Right lobe of liver (tissue), 6 donors: ENCODE measurements around the gene RBMS3. TPM values are rescaled to one million over a fixed set of nuclear protein-coding genes. Genes with fewer than 3 reads are reported as not detected.

ENCODE experiments used
- ATAC-seq, 4 donors: fragments of 200-7000 bp; cut with Tn5 transposase; one replicate each; pipeline ENCODE4 v1.9.1; 2020; ENCODE audit warnings: mild to moderate bottlenecking in 4 of 4, moderate library complexity in 4 of 4
- DNase-seq, 3 donors: peaks; one replicate each; pipeline ENCODE4 v3.0.0-alpha.2; 2020
- H3K27ac ChIP-seq, 3 donors: fragments of 200-600 bp; one replicate each; pipeline ENCODE4 v1.8.0; 2022
- H3K27me3 ChIP-seq, 2 donors: fragments of 200-600 bp; one replicate each; pipeline ENCODE4 v1.8.0; 2022
- H3K36me3 ChIP-seq, 4 donors: fragments of 200-600 bp; sonication (generic) in 1 of 4; one replicate each; pipeline versions ENCODE4 v1.5.1 to v1.8.0; 2017 to 2022; ENCODE audit warnings: control low read depth in 1 of 4
- H3K4me1 ChIP-seq, 4 donors: fragments of 200-600 bp; sonication (generic) in 1 of 4; one replicate each; pipeline versions ENCODE4 v1.5.1 to v1.8.0; 2017 to 2022; ENCODE audit warnings: control low read depth in 1 of 4
- H3K4me3 ChIP-seq, 3 donors: fragments of 200-600 bp; one replicate each; pipeline ENCODE4 v1.8.0; 2022
- H3K9me3 ChIP-seq, 4 donors: fragments of 200-600 bp; sonication (generic) in 1 of 4; one replicate each; pipeline versions ENCODE4 v1.5.1 to v1.8.0; 2017 to 2022; ENCODE audit warnings: control low read depth in 1 of 4
- POLR2A ChIP-seq: fragments of 450-650 bp; IDR thresholded peaks from one replicate; pipeline ENCODE4 v1.6.1; 2017; ENCODE audit warnings: antibody characterized with exemption, mild to moderate bottlenecking
- WGBS: methylation state at CpG from one replicate; pipeline ENCODE4 v1.1.6; 2018; ENCODE audit warnings: low coverage, low lambda C conversion rate; ENCODE audit not compliant: insufficient coverage; ENCODE audit errors: missing lambda C conversion rate; 5-methylcytosine and 5-hydroxymethylcytosine counted together
- intact Hi-C, 2 donors: fragments of 100-400 bp; cut with DNase I; formaldehyde crosslinking; loops; one replicate each; pipeline versions ENCODE4 v1.11.2 to v1.14.1; 2022
- total RNA-seq, 6 experiments: library from RNA; depleted of rRNA in 2 of 6; stranded (reverse); fragments of >200 nt in 2 of 6; fragmentation: NEBNext Ultra II Directional in 3 of 6; extraction: Animal tissue kit (Norgen Biotek cat#: 25700) in 3 of 6; gene quantifications; one replicate each; pipeline versions ENCODE4 v1.1.0 to v1.2.4, GENCODE V29; 2016 to 2023
- TF ChIP-seq, protein P1 (sequence below), 4 donors: fragments of 200-600 bp in 3 of 4; fragments of 450-650 bp in 1 of 4; IDR thresholded peaks; one replicate each; pipeline versions ENCODE4 v1.5.1 to v1.8.0; 2016 to 2022; ENCODE audit warnings: antibody characterized with exemption in 4 of 4, mild to moderate bottlenecking in 2 of 4
- donor health status: DM: no; HTN: yes; CAD: no.
- donor health status: DM: no; HTN: no; CAD: no.
- donor health status: DM: no; HTN: no; CAD: no.
- donor health status: DM: no; HTN: yes; CAD: no.
- donor health status: DM: no; HTN: yes; CAD: no.

The RBMS3 gene
- total RNA-seq, 6 experiments from 2014 or later: 6.3 to 11.5 (median 8.3) TPM

DNA sequence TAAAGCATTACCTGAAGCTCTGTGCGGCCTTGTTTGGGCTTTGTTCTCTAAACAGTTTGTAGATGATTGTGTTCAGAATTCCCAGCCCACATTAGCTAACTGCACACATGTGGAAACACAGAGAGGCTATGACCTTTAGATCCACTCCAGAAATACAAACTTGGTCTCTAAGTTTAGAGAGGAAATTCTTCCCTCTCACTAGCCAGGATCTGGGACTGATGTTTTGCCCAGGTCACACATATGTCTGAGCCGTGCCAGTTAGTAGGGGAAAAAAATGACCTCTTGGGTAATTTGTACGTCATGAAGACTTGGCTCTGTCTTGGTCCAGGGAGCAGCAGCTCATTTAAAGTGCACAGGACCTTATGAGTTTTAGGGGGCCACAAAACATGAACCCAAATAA is 223.1 kb downstream of the RBMS3 start:
- Histone ChIP-seq H3K9me3 (no peaks in the 10 kb centered on the region), H3K4me1 (peaks cover 0 to 5% (median 0%) of the 10 kb centered on the region in 4 donors), H3K27ac (peak overlapping the region in 1 of 3 donors; percentile 35), H3K27me3 (no peaks in the 10 kb centered on the region), H3K36me3 (no peaks in the 10 kb centered on the region), H3K4me3 (no peak overlapping the region)
- 41% methylated on average over 3 of the region's 3 CpGs for WGBS
- ATAC-seq: peak; percentile 51 to 95 (median 71)
- DNase-seq: peak in 1 of 3 donors; percentile 50
- intact Hi-C loops: no loop called here
- TF ChIP-seq, protein P1, sequence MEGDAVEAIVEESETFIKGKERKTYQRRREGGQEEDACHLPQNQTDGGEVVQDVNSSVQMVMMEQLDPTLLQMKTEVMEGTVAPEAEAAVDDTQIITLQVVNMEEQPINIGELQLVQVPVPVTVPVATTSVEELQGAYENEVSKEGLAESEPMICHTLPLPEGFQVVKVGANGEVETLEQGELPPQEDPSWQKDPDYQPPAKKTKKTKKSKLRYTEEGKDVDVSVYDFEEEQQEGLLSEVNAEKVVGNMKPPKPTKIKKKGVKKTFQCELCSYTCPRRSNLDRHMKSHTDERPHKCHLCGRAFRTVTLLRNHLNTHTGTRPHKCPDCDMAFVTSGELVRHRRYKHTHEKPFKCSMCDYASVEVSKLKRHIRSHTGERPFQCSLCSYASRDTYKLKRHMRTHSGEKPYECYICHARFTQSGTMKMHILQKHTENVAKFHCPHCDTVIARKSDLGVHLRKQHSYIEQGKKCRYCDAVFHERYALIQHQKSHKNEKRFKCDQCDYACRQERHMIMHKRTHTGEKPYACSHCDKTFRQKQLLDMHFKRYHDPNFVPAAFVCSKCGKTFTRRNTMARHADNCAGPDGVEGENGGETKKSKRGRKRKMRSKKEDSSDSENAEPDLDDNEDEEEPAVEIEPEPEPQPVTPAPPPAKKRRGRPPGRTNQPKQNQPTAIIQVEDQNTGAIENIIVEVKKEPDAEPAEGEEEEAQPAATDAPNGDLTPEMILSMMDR (IDR thresholded peaks at IDR 0.05): no peak
- no peak for TF ChIP-seq POLR2A

DNA sequence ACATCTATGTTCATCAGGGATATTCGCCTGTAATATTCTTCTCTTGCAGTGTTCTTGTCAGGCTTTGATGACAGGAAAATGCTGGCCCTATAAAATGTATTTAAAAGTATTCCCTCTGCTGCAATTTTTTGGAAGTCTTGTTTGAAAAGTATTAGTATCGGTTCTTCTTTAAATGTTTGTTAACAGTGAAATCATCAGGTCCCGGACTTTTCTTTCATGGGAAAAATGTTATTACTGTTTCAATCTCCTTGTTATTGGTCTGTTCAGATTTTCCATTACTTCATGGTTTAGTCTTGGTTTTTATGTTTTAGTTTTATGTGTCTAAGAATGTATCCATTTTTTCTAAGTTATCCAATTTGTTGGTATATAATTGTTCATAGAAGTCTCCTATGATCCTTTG is 225.6 kb downstream of the RBMS3 start:
- no peak for DNase-seq
- peaks cover 0 to 5% (median 0%) of the 10 kb centered on the region in 4 donors for H3K4me1 ChIP-seq
- TF ChIP-seq, protein P1 (IDR thresholded peaks at IDR 0.05): no peak
- no peak for TF ChIP-seq POLR2A
- 79% methylated on average over 3 of the region's 3 CpGs for WGBS
- H3K27me3 ChIP-seq: no peaks in the 10 kb centered on the region
- ATAC-seq: no peak
- H3K9me3 ChIP-seq: no peaks in the 10 kb centered on the region
- no peak overlapping the region for H3K4me3 ChIP-seq
- H3K36me3 ChIP-seq: no peaks in the 10 kb centered on the region
- no peak overlapping the region for H3K27ac ChIP-seq
- intact Hi-C loops: no loop called here

DNA sequence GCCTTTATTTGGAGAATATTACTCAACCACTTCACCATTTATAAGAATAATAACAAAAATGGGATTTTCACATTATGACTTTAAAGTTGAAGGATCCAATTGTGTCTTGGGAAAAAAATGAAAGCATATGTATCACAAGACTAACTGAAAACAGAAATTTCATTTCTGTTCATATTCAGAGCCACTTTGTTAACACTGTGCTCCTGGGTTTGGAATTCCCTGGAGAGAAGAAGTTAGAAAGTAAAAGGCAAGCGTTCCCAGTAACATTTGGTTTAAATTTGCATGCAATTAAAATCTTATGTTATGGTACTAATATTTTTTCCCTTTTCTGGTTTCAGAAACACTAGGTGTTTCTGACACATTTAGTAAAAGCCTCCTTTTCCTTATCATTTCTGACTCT is 230.8 kb downstream of the RBMS3 start:
- no peak for TF ChIP-seq POLR2A
- TF ChIP-seq, protein P1 (IDR thresholded peaks at IDR 0.05): no peak
- Histone ChIP-seq H3K27me3 (no peaks in the 10 kb centered on the region), H3K4me3 (no peak overlapping the region), H3K9me3 (no peaks in the 10 kb centered on the region), H3K27ac (no peak overlapping the region), H3K4me1 (peaks cover 0 to 17% (median 8%) of the 10 kb centered on the region in 4 donors), H3K36me3 (no peaks in the 10 kb centered on the region)
- DNase-seq: no peak
- intact Hi-C loops: no loop called here
- no peak for ATAC-seq
- 65% methylated on average over 1 of the region's 1 CpG for WGBS

DNA sequence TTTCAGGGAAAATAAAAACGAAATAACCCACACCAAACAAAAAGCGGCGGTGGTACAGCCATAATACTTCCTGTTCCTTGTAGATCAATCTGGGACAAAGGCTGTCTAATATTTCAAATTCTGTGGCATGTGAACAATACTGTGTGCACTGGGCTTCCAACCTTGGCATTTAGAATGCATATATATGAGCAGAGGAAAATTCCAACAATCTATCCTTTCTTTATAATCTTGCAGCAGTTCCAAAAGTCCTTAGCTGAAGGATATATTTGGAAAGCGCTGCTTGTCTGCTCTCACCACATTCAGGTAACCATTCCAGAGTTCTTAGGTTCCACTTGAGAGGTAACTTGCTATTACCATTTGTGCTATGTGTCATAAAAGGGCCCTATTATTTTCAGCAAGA is 231.8 kb downstream of the RBMS3 start:
- TF ChIP-seq POLR2A: no peak
- TF ChIP-seq, protein P1 (IDR thresholded peaks at IDR 0.05): no peak
- no peaks in the 10 kb centered on the region for H3K36me3 ChIP-seq
- 50% methylated on average over 4 of the region's 4 CpGs for WGBS
- H3K27ac ChIP-seq: peak overlapping the region in 1 of 3 donors; percentile 24
- peaks cover 0 to 17% (median 8%) of the 10 kb centered on the region in 4 donors for H3K4me1 ChIP-seq
- H3K9me3 ChIP-seq: no peaks in the 10 kb centered on the region
- intact Hi-C loops: no loop called here
- ATAC-seq (no peak), DNase-seq (no peak)
- H3K4me3 ChIP-seq: no peak overlapping the region
- no peaks in the 10 kb centered on the region for H3K27me3 ChIP-seq

DNA sequence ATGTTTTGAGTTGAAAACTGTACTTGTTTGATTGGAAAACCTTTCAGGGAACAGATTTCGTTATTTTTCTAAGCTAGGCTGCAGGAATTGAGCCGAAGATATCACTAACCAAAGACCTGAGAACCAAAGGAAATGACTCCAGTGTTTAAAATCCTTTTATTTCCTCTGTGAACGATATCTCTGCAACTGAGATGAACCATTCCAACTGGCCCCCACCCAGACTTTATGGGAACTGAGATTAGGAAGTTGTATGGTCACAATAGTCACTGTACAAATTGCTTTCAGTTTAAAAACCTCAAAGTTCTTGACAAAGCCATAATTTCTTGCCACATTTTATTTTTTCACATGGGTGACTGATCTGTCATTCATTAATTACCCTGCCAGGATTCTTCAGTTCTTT is 232.4 kb downstream of the RBMS3 start:
- 23% methylated on average over 3 of the region's 3 CpGs for WGBS
- H3K27ac ChIP-seq: peak overlapping the region in 1 of 3 donors; percentile 24
- intact Hi-C loops: no loop called here
- H3K27me3 ChIP-seq: no peaks in the 10 kb centered on the region
- DNase-seq (no peak), ATAC-seq (peak; percentile 47 to 76 (median 72))
- no peaks in the 10 kb centered on the region for H3K36me3 ChIP-seq
- TF ChIP-seq POLR2A: no peak
- TF ChIP-seq, protein P1 (IDR thresholded peaks at IDR 0.05): no peak
- no peak overlapping the region for H3K4me3 ChIP-seq
- peaks cover 0 to 17% (median 8%) of the 10 kb centered on the region in 4 donors for H3K4me1 ChIP-seq
- H3K9me3 ChIP-seq: no peaks in the 10 kb centered on the region
